Measurements from ENCODE around the gene RBPJL. TPM values are rescaled to one million over a fixed set of nuclear protein-coding genes. Genes with fewer than 3 reads are reported as not detected.

The RBPJL gene
- 0.23 TPM for total RNA-seq

DNA sequence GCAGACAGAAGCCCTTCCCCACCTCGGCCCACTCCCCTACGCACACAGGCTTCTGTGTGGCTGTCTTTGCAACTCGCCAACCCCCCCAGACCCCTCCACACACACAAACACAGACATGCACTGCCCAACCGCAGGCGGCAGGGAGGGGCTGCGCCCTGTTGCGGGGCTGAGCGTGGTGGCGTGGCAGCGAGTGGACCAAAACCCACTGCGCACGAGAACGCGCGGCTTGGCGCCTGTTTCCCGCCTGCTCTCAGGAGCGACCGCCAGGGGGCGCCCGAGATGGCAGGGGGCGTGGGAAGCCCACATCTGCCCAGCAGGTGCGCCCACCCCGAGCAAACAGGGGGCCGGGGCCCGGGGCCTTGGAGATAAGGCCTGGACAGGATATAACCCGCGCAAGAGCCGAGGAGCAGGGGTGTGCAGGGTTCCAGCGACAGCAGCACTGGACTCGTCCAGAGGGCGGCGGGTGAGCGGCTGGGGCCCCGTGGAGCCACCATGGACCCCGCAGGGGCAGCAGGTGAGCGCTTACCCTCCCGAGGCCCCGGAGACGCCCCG lies at the start of gene RBPJL:
Gene RBPJL, plus strand, starts transcription at position 410 of the 552 bp plus-strand sequence. Its CDS starts 83 bp downstream, at position 493.
- DNase-seq (ENCODE audit: low spot score): no peak

GRCh38 chr20:45257161-45257560 lies 49.5 kb upstream of the RBPJL start:
- ATAC-seq: no peak

More for the DNA sequence above, at the start of gene RBPJL:
- peak; percentile 47 for ATAC-seq

DNA sequence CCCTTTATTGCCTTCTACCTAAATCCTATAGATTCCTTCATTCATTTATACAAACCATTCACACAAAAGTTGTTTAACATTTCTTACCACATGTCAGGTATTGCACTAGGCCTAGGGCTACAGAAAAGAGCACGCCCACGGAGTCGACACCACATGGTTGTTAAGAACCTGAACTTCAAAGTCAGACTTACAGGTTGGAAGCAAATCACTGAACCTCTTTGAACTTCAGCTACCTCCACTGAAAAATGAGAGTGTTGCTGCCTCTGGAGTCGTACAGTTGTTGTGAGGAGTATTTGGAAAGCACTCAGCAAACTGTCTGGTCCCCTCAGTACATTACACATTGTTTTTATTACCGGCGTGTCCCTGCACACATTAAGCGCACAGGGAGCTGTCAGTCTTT lies 48.9 kb upstream of the RBPJL start:
- ATAC-seq: no peak
- DNase-seq (ENCODE audit: low spot score): no peak

More at GRCh38 chr20:45257161-45257560, 49.5 kb upstream of the RBPJL start:
- DNase-seq (ENCODE audit: low spot score): no peak

- DNase-seq (ENCODE audit: low spot score) (no peak), ATAC-seq (no peak)
Measured at GRCh38 chr20:45258259-45258658, 48.4 kb upstream of the RBPJL start.

DNA sequence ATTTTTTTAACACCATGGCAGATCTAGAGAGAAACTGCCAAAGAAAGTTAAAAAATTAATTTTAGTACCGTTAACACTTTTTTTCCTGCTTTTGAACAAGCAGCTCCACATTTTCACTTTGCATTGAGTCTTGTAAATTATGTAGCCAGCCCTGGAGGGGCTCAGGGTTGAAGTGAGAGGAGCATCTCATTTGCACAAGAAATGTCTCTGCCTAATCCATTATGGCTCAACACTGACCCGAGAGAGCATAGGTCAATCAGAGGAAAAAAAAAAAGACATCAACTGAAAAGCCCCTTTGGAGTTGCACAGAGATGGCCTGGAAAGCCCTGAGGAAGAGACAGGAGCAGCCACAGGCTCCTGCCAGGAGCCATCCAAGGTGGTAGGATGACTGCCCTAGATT lies 48.0 kb upstream of the RBPJL start:
- no peak for ATAC-seq

GRCh38 chr20:45263556-45264266 lies 42.9 kb upstream of the RBPJL start:
- DNase-seq (ENCODE audit: low spot score) (no peak), ATAC-seq (no peak)

More for the DNA sequence above, 48.0 kb upstream of the RBPJL start:
- no peak for DNase-seq (ENCODE audit: low spot score)

GRCh38 chr20:45266977-45267376 lies 39.7 kb upstream of the RBPJL start:
- ATAC-seq (no peak), DNase-seq (ENCODE audit: low spot score) (no peak)

DNA sequence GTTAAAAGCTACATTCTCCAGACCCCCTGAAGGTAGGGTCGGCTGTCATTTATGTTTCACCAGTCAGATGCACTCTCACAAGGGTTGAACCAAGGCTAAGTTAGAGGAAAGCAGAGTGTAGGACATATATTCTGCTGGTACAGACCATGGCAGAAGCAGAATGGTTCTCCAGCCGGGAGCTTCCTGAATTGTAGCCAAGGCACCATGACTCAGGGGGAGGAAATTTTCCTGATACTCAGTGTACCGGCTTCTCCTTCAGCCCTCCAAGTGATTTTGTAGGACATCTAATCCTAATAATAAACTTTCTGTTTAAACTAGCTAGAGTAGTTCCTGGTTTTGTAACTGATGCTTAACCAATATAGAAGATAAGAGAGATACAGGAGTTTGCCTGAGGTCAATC lies 38.1 kb upstream of the RBPJL start:
- no peak for DNase-seq (ENCODE audit: low spot score)
- ATAC-seq: no peak

- DNase-seq (ENCODE audit: low spot score) (no peak), ATAC-seq (no peak)
Measured at GRCh38 chr20:45269056-45269455, 37.6 kb upstream of the RBPJL start.

GRCh38 chr20:45269754-45270270 lies 36.8 kb upstream of the RBPJL start:
- DNase-seq (ENCODE audit: low spot score) (no peak), ATAC-seq (no peak)

- peak; percentile 92 for ATAC-seq
Measured at GRCh38 chr20:45275338-45275737, 31.3 kb upstream of the RBPJL start.

GRCh38 chr20:45279992-45280391 lies 26.6 kb upstream of the RBPJL start:
- no peak for DNase-seq (ENCODE audit: low spot score)
- no peak for ATAC-seq

More at GRCh38 chr20:45275338-45275737, 31.3 kb upstream of the RBPJL start:
- peak; percentile 67 for DNase-seq (ENCODE audit: low spot score)

GRCh38 chr20:45282700-45283550 lies 23.7 kb upstream of the RBPJL start:
- ATAC-seq (no peak), DNase-seq (ENCODE audit: low spot score) (no peak)

DNA sequence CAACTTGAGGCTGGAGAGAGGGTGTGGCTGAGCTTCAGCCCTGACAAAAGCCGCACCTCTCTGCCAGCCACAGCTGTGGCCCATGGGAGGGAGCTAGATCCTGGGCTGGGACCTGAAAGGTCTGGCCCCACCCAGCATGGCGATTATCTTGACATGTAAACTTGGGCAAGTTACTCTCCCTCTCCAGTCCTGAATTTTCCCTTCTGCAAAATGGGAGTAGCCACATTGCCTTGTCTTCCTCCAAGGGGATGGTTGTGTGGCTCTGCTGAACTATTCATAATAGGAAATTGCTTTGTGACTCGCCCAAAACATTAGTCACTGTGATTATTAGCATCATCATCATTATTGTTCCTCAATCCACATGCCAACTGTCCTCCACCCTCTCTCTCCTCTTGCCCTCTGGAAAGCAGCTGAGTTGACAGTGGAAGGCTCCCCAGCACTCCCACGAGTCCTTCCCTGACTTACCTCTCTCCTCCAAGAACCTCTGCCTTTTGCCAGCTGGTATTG lies 23.0 kb upstream of the RBPJL start:
- no peak for DNase-seq (ENCODE audit: low spot score)
- no peak for ATAC-seq

GRCh38 chr20:45288376-45288775 lies 18.3 kb upstream of the RBPJL start:
- no peak for ATAC-seq
- DNase-seq (ENCODE audit: low spot score): peak; percentile 15

DNA sequence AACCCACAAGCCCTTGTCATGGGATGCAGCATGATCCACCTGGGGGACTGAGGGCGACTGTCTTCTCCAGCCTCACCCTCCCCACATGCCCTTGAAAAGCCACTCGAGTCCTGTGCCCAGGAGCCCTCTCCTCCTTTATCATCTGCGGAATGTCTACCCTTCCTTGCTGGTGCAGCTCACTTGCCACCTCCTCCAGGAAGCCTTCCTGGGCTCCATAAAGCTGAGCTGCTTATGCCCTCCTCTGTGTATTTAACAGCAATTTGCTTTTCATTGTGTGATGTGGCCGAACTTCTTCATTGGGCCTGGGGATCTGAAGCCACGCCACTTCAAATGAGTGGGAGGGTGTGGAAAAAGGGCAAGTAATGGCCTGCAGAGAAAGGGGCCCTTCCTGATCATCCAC lies 17.8 kb upstream of the RBPJL start:
- DNase-seq (ENCODE audit: low spot score): peak; percentile 26
- no peak for ATAC-seq

DNA sequence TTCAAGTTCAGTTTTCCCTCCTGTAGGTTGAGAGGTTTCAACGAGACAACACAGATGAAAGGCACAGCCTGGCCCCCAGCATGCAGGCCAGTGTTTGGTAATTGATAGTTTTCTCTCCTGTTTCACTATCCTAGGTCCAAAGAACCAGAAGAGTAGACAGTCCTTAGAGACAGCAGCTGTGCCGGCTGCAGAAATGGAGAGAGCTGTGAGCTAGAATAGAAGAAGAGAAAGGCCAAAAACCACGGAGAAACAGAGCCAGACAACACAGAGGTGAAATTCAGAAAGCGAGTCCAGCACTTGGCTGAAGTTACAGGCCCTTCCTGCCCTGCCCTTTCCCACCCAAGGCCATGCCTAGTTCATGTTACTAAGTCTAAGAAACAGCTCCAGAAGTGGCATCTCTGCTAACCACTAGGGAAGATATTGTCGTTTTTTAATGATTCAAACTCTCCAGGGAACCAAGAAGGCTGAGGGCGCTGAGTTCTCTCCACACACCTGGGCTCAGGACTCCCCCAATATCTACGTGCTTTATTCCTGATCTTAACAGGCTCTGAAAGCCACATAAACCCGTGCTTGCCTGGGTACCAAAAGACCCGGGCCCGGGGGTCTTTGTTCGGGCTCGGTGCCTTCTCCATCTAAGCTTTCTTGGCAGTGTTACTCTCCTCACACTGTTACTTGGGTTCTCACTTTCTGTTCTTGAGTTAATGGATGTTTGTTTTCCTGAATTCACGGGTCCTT lies 16.5 kb upstream of the RBPJL start:
- ATAC-seq (no peak), DNase-seq (ENCODE audit: low spot score) (peak; percentile 22)

GRCh38 chr20:45290677-45291355 lies 15.8 kb upstream of the RBPJL start:
- DNase-seq (ENCODE audit: low spot score): peak; percentile 80
- ATAC-seq: peak; percentile 90

- DNase-seq (ENCODE audit: low spot score) (no peak), ATAC-seq (no peak)
Measured at GRCh38 chr20:45291526-45291925, 15.1 kb upstream of the RBPJL start.

DNA sequence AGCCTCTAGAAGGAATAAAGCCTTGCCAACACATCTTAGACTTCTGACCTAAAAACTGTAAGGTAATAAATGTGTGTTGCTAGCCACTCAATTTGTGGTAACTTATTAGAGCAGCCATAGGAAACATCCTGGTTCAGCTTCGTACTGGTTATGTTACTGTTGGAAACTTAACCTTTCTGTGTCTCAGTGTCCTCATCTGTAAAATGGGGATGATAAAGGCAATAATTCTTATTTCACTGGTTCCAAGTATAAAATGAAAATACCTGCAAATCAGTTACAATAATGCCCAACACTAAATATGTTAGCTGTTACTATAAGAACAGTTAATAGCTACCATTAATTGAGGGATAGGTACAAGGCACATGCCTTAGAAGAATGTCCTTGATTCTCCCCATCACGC lies 14.3 kb upstream of the RBPJL start:
- no peak for DNase-seq (ENCODE audit: low spot score)
- no peak for ATAC-seq
